OCI-LY3 (cell line): ENCODE measurements around the gene CACYBP.

Experiments
- H2AFZ ChIP-seq: fragments of 200-600, 300-600 bp; shearing (Covaris generic); 2 replicates; pipeline ENCODE4 v1.6.0; 2014; ENCODE audit warnings: antibody characterized with exemption, low read depth, low read length
- H3K27ac ChIP-seq: fragments of 200-600, 300-600 bp; sonication (generic); 2 replicates; pipeline ENCODE4 v1.5.1; 2014; ENCODE audit warnings: mild to moderate bottlenecking, low read length, moderate library complexity, mixed read lengths
- H3K27me3 ChIP-seq: fragments of 200-600, 300-600 bp; sonication (generic); 2 replicates; pipeline ENCODE4 v1.6.1; 2014; ENCODE audit warnings: low read depth, low read length, mixed read lengths
- H3K36me3 ChIP-seq: fragments of 200-600, 300-600 bp; sonication (generic); replicated peaks from 2 replicates; pipeline ENCODE3; 2014; ENCODE audit warnings: low read depth, low read length, mixed read lengths
- H3K4me1 ChIP-seq: fragments of 300-600, 200-600 bp; sonication (generic); 2 replicates; pipeline ENCODE4 v1.6.1; 2014; ENCODE audit warnings: low read length, mixed read lengths
- H3K4me2 ChIP-seq: fragments of 200-600, 300-600 bp; sonication (generic); 2 replicates; pipeline ENCODE4 v1.6.1; 2014; ENCODE audit warnings: low read length, mixed read lengths
- H3K4me3 ChIP-seq: fragments of 300-600, 200-600 bp; sonication (generic); 2 replicates; pipeline ENCODE4 v1.5.1; 2014; ENCODE audit warnings: antibody characterized with exemption, mild to moderate bottlenecking, low read length, moderate library complexity
- H3K79me2 ChIP-seq: fragments of 300-600, 200-600 bp; shearing (Covaris generic); 2 replicates; pipeline ENCODE4 v1.6.1; 2014; ENCODE audit warnings: mild to moderate bottlenecking, low read length, mixed read lengths
- H3K9ac ChIP-seq: fragments of 300-600, 200-600 bp; shearing (Covaris generic); 2 replicates; pipeline ENCODE4 v1.6.0; 2014; ENCODE audit warnings: mild to moderate bottlenecking, low read length, moderate library complexity
- H3K9me3 ChIP-seq: fragments of 200-600, 300-600 bp; shearing (Covaris generic); 2 replicates; pipeline ENCODE4 v1.6.1; 2014; ENCODE audit warnings: low read length, mixed read lengths; ENCODE audit not compliant: insufficient read depth
- H4K20me1 ChIP-seq: fragments of 200-600, 300-600 bp; sonication (generic); 2 replicates; pipeline ENCODE4 v1.6.1; 2016; ENCODE audit warnings: low read length, mixed read lengths; ENCODE audit not compliant: insufficient read depth
- EZH2phosphoT487 ChIP-seq: fragments of 200-600 bp; shearing (Covaris generic); IDR thresholded peaks from 2 replicates; pipeline ENCODE4 v1.6.1; 2018; ENCODE audit warnings: antibody characterized with exemption, mixed run types, low read depth
- TF ChIP-seq, protein P1 (sequence below): fragments of 200-600, 300-600 bp; sonication (generic); IDR thresholded peaks from 2 replicates; pipeline ENCODE4 v1.5.1; 2014; ENCODE audit warnings: antibody characterized with exemption, low read length, low read depth

Gene CACYBP

DNA sequence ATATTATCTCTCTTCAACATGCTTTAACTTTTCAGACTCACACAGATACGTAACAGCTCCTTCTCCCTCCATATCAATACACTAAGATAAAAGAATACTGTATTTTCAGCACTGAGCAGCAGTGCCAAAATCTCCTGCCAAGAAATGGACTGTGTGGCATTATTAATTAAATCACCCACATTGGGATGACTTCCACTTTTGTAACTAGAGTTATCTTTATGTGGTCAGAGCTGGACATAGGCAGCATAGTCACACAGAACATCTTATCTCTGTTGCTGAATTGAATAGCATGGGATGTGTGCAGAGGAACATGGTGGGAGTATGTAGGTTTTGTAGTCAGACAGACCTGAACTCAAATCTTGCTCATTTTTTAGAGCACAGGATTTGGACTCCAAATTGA is 41.4 kb upstream of the CACYBP start:
- Histone ChIP-seq H3K79me2 (no peaks in the 10 kb centered on the region), H3K27me3 (no peaks in the 10 kb centered on the region), H3K4me1 (peaks cover 20% of the 10 kb centered on the region), H4K20me1 (peaks cover 6% of the 10 kb centered on the region; the same call in 1 of the 2 replicates), H3K9ac (no peak overlapping the region), H3K4me2 (no peak overlapping the region), H2AFZ (no peak overlapping the region), H3K36me3 (peaks cover 3% of the 10 kb centered on the region), H3K9me3 (no peaks in the 10 kb centered on the region), H3K27ac (no peak overlapping the region), H3K4me3 (no peak overlapping the region)
- TF ChIP-seq, protein P1, sequence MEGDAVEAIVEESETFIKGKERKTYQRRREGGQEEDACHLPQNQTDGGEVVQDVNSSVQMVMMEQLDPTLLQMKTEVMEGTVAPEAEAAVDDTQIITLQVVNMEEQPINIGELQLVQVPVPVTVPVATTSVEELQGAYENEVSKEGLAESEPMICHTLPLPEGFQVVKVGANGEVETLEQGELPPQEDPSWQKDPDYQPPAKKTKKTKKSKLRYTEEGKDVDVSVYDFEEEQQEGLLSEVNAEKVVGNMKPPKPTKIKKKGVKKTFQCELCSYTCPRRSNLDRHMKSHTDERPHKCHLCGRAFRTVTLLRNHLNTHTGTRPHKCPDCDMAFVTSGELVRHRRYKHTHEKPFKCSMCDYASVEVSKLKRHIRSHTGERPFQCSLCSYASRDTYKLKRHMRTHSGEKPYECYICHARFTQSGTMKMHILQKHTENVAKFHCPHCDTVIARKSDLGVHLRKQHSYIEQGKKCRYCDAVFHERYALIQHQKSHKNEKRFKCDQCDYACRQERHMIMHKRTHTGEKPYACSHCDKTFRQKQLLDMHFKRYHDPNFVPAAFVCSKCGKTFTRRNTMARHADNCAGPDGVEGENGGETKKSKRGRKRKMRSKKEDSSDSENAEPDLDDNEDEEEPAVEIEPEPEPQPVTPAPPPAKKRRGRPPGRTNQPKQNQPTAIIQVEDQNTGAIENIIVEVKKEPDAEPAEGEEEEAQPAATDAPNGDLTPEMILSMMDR: no peak
- TF ChIP-seq EZH2phosphoT487: no peak

DNA sequence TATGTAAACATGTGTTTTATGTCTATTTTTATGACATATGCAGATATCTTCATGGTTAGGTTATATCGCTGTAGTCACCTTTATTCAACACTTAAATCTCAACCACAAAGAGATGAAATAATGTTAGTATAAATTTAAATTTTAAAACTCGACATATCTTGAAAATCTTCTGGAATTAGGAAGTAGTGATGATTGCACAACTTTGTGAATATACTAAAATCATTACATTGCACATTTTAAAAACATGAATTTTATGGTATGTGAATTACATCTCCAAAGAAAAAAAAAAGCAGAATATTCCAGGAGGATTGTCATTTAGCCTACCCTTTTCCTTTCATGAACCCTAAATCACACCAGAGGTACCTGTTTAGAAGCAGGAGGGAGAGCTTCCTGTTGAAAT is 39.4 kb upstream of the CACYBP start:
- H3K4me1 ChIP-seq: peaks cover 13% of the 10 kb centered on the region
- no peak overlapping the region for H3K9ac ChIP-seq
- H3K79me2 ChIP-seq: no peaks in the 10 kb centered on the region
- TF ChIP-seq, protein P1: no peak
- TF ChIP-seq EZH2phosphoT487: no peak
- H3K27me3 ChIP-seq: no peaks in the 10 kb centered on the region
- H3K4me3 ChIP-seq: no peak overlapping the region
- H2AFZ ChIP-seq: no peak overlapping the region
- no peaks in the 10 kb centered on the region for H3K9me3 ChIP-seq
- H4K20me1 ChIP-seq: no peaks in the 10 kb centered on the region
- H3K36me3 ChIP-seq: peaks cover 3% of the 10 kb centered on the region
- no peak overlapping the region for H3K4me2 ChIP-seq
- no peak overlapping the region for H3K27ac ChIP-seq

DNA sequence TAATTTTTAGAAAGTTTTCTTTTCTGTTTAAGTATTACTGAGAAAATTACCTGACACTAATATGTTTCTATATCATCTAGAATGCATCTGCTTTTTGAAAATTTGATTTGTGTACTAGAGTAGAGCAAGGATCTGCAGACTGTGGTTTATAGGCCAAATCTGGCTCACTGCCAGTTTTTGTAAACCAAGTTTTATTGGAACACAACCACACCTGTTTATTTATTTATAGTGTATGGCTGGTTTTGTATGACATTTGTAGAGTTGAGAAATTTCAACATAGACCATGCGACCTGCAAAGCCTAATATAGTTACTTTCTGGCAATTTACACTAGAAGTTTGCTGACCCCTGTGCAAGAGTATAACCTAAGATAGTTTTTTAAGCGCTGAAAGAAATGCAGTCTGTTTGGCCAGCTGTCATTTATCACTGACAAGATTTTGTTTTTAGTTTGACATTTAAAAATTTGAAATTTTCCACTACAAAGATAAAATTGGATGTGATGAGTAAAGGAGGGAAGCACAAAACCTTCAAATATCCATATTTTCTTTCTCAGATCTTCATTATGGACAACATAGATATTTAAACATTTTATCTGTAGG is 36.1 kb upstream of the CACYBP start:
- Histone ChIP-seq H3K27me3 (no peaks in the 10 kb centered on the region), H3K9ac (no peak overlapping the region), H4K20me1 (no peaks in the 10 kb centered on the region), H3K27ac (no peak overlapping the region), H3K36me3 (no peaks in the 10 kb centered on the region), H2AFZ (no peak overlapping the region), H3K4me3 (no peak overlapping the region), H3K79me2 (no peaks in the 10 kb centered on the region), H3K4me2 (no peak overlapping the region), H3K9me3 (no peaks in the 10 kb centered on the region), H3K4me1 (peaks cover 22% of the 10 kb centered on the region)
- TF ChIP-seq, protein P1: no peak
- no peak for TF ChIP-seq EZH2phosphoT487

DNA sequence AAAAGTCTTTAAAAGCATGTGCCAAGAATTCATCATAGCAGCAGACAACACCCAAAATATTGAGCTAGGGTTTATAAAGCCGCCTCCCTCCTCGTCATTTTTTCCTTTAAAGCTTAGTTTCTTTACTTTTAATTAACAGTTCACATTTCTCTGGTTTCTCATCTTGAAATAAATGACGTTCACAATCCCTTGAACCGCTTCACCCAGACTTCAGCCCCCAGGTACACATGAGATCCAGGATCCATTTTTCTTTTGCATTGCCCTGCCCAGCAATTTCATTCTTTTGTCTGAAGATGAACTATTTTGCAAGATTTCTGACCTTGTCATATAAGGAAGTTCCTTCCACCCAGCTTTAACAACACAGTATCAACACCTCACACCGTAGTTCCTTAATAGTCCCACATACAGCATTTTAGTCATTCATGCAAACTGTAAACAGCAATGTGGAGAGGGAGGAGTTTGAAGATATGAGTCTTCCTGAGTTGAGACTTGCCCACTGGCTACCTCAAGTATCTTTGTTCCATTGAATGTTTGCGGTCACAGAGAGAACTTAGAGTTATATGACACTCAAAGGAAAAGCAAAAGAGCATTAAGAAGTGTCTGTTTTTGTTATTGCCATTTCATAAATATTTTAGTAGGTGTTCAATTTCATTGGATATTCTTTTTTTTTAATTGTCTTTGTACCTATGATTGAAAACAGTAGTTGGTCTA is 35.3 kb upstream of the CACYBP start:
- Histone ChIP-seq H3K9ac (no peak overlapping the region), H4K20me1 (no peaks in the 10 kb centered on the region), H3K79me2 (no peaks in the 10 kb centered on the region), H3K4me1 (peaks cover 29% of the 10 kb centered on the region), H3K27me3 (no peaks in the 10 kb centered on the region), H3K27ac (no peak overlapping the region), H3K4me3 (no peak overlapping the region), H3K9me3 (no peaks in the 10 kb centered on the region), H3K36me3 (peaks cover 4% of the 10 kb centered on the region), H2AFZ (no peak overlapping the region), H3K4me2 (no peak overlapping the region)
- TF ChIP-seq, protein P1: no peak
- no peak for TF ChIP-seq EZH2phosphoT487
